GM18498 (cell line): ENCODE measurements around the gene ARSB.
"Not testable (repeated sequence)": the region's sequence is repeated elsewhere in the genome, so short reads cannot be mapped to it uniquely, and the experiment has no call there.

Experiments
- ATAC-seq: cut with Tn5 transposase; IDR thresholded peaks from one replicate; pipeline ENCODE4 v1.9.1; 2021; ENCODE audit warnings: mild to moderate bottlenecking, moderate library complexity; ENCODE audit not compliant: unreplicated experiment

The ARSB gene

DNA sequence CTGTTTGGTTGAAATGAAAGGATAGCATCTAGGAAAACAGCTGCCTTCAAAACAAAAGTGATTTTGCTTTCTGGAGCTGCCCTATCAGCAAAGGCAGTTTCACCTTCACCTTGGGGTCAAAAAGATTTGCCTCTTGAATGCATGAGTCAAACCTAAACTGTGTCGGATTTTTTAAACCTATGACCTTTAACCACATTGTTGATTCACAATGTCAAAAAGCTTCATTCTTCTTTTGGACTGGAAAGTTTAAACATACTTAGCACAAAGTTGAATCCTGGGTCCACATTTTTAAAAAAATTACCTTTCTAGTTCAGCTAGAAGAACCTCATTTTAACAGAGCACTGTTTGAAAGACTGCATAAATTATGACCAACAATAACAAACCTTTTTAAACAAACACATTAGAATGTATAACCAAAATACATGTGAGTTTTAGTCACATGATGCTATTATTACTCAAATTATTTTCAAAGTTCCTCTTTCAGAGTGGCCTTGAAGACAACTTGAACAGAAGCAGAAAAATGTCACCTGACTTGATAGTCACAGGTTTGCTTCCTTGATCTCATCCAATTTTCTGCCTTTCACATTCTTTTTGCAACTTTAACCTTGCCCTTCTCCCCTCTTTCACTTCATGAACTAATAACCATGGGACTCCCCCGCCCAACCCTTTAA lies 226.8 kb downstream of the ARSB start:
- ATAC-seq, result peak; percentile 68

DNA sequence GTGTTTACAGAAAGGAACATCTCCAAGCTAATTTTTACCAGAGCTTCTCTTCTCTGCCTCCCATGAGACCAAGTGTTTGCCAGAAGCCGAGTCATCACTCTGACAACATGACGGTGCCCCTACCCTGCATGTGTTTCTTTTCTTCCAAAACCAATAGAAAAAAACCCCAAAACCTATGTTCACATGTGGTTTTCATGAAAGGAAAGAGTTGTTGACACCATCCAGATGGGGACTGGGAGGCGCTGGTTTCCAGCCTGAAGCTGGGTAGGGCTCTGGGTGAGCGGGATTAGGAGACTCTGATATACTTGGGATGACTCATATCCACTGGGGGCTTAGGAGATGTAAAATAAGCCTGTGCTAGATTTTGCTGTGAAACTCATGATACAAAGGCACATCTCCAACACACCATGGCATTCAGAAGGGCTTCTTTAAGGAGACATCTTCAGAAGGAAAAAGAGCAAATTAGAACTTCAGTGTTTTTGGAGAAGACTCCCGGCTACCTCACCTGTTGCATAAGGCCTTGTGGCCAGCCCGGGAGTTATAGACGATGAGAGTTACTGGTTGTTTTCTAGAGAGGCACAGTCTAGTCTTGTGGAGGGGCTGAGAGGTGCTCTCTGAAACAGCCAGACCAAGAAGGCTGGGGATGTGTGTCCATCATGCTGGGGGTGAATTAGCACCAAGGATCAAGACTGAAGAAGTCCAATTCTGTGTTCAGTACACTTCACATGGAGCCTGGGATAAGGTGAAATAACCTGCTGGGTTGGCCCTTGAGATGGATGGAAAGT lies 227.6 kb downstream of the ARSB start:
- peak; percentile 36 for ATAC-seq

DNA sequence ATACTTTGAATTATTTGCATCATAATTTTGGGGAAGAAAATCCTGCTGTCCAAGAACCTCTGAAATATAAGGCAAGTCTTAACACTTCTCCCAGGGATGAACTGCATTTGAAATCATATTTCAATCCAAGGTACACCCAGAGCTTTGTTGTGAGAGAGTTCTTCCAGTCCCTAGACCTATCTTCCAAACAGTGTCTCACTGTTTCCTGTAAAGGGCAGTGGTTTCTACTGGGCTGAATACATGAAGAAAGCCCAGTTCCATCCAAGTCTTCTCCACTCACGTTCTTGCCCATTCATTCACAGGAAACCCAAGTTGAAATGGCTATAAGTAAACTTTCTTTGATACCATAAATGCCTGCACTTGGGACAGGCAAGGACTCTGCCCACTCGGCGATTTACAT lies 228.3 kb downstream of the ARSB start:
- no peak for ATAC-seq

DNA sequence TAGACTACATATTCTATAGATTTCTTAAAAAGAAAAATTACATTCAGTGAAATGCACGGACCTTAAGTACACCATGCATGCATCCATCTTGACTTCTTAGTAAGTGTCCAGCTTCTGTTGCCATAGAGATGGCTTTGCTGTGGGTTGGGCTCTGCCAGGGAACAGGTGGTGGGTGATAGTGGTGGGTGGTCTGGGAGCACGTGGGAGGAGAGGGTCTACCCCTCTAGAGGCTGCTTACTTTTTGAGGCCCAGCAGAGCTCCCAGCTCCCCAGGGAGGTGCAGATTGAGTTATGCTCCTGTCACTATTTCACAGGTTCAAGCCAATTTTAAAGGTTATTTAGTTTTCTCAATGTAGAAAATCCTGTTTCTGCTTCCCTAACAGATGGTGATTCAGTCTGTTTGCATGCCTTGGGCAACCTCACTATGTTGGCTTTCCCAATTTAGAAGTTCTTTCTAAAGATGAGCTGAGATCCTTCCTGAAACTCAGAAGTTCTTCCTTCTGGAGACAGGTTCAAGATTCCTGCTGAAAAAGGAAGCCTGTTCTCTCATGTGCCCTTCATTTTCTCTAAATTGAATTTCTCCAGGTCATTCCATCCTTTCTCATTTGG lies 229.2 kb downstream of the ARSB start:
- no peak for ATAC-seq

DNA sequence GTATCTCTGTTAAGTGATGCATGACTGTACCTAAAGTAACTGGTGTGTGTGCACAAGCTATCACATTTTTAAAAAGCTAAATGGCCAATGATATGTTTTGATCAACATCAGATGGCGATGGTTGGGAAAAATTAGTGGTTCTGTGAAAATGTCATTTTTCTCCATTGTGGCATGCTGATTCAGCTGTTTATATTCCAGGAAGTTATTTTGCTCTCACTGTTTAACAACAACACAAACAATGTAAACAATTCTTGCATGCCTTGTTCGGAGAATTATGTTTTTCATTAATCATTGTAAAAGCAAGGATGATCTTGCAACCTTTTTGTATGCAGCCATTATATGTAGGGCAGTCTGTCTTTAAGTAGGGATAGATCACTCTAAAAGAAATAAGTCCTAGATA lies 230.5 kb downstream of the ARSB start:
- no peak for ATAC-seq

DNA sequence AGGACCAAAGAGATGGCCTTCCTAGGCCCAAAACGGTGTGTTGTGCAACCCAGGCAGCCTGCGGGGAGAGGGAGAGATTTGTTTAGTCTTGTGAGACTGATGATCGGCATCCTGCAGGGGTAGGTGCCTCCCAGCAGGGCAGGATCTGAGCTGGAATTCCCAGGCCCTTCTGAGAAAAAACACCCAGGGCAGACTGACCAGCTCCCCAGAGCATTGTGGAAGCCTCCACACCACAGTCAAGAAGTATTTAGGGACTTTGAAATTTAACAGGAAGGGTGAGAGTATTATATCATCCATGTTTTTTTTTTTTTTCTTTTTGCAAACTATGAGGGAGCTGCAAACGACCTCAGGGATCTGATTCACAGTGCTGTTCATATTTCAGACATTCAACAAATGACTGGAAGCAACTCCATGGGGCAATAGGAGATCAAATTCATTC lies 232.0 kb downstream of the ARSB start:
- no peak for ATAC-seq

DNA sequence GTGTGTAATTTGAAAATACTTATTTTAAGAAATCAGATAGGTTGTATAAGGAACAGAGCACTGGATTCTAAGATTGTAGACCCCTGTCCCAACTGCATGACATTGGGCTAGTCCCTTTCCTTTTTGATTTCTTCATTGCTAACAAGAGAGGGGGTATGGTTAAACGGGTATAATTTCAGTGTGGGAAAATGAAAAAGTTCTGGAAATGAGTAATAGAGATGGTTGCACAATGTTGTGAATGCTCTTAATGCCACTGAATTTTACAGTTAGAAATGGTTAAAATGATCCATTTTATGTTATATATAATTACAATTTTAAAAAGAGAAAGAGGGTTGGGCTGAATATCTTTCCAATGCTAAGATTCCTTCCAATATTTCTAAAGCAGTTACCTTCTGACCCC lies 233.2 kb downstream of the ARSB start:
- no peak for ATAC-seq

DNA sequence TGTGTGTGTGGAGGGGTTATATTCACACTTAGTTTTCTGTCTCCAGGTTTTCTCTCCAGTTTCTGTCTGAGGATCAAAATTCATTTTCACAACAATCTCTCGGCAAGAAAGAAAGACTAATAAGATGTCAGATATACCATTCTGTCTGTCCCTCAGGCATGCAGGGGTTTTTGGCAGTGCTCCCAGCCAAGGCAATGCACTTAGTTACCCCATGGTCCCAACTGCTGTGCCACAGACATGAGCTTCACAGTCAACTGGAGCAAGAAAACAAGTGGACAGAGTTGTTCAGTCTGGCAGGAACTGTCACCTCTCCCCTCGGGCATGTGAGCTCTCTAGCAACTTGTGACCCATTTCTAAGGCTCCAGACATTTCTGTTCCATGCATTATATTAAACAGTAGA lies 234.8 kb downstream of the ARSB start:
- ATAC-seq, result no peak

DNA sequence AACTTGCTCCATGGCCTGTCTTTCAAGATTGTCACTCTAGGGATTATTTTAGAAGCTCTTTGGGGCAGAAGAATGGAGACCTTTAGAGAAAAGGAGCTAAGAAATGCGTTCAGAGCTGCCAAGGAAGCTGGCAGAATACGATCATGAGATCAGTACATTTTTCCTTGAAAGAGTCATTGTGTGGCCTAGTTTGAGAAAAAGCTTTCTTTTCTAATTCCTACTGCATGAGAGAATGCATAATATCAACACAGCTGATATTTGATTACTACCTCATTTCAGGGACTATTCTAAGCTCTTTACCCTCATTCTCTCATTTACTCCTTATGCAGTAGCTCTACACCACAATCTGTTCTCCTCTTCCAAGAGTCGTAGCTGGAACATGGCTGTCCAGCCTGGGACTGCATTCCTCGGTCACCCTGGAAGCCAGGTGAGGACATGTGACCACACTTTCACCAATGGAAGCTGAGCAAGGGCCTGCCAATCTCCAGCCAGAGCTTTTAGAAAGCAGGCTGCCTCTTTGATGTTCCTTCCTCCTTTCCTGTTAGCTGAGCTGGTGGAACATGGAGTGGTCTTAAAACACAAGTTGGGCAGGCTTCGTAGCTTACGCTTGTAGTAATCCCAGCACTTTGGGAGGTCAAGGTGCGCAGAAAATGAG lies 237.3 kb downstream of the ARSB start:
- ATAC-seq, result no peak

DNA sequence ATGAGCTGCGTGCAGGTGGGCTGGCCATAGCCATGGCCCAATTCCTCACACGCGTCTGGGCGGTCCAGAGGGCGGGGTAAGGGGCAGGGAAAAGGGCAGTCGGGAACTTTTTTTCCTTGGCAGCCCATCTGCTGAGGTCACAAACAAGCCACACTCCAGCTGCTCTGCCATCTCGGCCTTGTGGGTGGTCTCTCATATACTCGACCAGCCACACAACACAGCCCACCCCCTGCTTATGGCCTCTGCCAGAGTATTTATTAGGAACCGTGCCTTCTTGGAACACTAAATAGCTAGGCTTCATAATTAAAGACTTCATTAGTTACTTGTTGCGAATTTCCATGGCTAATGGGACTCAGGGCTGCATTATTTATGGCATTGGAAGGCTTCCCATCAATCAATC lies 238.1 kb downstream of the ARSB start:
- no peak for ATAC-seq

DNA sequence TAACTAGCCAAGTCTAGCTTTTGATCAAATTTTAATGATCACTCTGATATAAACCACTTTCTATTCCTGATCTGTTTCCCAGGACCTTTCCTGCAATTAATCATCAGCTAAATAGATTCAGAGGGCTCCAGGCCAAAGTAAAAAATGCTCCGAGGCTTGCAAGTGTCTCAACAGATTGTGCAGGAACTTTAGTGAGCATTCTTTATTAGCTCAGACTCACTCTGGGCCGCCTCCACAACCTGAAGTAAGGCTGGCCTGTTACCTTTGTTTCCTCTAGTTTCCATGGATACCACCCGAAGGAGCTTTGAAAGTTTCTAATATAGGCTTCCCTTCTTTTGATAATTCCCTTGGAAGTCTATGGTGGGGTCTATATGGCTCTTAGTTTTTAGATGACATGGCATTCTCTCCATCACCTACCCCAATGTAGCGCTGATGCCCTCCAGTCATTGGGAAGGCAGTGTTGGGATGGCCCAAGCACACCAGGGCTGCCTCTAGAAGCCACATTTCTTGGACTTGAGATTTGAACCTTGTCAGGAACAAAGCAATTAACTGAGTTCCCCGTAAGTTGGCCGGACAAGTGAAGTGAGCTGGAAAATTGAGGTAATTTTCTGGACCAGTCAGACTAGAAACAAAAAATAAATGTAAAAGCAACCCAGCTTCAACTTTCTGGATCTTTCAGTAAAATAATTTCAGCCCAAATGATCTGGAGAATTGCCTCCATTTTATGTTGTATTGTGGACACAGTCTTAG lies 238.9 kb downstream of the ARSB start:
- ATAC-seq, result no peak

DNA sequence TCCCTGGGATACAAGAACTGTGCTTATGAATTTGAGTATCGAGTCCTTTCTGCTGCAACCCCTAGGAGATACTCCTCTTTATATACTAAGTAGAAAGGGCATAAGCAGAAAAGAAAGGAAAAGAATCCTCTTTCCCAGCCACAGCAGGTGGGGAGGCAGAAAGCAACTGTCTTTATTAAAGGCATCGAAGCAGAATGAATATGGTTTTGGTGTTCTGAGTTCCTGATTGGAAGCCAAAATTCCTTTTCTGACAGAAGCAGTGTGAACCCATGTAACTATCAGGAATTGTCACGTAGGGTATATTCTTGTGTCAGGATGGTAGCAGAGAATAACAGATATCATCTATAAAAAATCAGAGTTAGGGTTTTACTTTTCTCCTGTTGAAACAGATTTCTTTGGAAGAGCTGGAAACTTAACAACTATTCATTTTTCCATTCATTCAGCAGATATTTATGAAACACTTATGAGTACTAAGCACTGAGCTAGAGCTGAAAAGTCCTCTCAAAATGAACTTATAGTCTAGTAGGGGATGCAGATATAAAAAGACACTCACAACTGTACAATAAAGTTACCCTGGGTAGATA lies 240.1 kb downstream of the ARSB start:
- ATAC-seq, result no peak

DNA sequence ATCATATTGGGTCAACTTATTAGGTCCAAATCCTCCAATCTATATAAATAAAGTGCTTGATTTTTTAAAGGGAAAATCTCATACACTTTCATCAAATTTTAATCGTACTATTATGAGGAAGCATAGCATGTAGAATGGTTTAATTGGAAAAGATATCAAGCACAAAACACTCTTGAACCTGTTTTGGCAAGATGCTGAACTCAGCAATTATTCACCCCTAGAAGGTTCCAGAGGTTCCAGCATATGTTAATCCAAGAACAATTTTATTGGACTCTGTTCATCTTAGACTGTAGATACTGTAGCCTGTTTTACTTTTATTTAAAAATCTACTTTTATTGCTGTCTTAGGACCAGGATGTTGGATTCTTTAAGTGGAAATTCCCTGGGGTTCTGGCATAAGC lies 244.1 kb downstream of the ARSB start:
- no peak for ATAC-seq

DNA sequence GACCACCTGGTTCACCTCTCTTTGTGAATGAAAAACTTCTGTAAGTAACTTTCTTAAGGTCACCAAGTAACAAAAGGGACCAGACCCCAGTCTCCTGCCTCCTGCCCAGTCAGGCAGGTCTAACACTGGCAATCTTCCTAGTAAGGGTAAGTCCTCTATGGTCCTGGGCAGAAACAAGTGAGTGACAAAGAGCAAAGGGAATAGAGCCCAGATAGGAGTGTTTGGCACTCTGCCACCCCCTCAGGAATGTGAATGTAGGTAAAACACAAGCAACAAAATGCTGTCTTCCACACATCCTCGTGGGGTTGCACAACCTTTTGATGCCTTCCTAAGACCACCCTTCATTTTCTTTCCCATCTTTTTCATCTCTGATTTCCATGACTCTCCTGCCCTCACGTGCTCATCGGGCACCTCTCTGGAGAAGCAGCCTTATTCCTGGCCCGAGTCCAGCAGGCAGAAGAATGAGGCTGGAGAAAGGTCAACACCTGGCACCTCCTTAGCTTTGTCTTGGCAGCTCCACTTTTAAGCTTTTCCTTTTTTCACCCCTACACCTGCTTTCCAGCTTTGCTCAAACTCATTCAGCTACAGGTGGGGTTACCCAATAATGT lies 246.3 kb downstream of the ARSB start:
- ATAC-seq, result no peak

DNA sequence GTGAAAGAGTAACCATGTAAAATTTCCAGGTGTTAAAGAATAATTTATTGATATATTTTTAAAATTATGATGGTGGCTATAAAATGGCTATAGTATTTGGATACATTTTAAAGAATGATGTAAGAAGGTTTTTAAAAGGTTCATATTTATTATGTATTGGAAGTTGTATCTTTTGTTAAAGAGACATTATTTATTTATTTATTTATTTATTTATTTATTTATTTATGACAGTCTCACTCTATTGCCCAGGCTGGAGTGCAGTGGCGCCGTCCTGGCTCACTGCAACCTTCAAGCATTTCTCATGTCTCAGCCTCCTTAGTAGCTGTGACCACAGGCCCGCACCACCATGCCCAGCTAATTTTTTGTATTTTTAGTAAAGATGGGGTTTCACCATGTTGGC lies 247.0 kb downstream of the ARSB start:
- no peak for ATAC-seq

DNA sequence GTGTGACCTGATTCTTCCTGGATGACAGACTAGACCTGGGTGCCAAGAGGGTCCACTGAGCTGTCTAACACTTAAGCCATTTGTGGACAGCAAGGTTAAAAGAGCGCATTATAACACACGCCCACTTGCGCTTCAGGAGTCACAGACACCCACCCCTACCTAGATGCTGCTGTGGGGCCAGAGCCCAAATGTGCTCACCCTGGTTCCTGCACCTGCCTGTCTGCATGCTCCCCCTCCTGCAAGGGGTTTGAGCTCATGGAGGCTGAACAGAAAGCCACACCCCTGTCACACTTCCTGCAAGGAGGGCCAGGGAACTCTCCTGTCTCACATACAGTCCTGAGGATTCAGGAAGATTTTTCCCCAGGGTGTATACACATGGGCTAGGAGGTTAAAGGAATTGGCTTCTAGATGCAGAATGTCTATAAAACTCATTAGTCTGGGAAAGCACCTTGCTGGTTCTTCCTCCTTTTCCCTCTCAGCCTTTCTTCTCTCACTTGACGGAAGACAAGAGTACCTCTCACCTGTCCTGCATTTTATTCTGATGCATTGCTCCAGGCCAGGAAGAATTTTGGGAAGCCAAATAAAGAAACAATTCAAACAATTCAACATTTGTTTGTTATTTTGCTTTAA lies 249.2 kb downstream of the ARSB start:
- no peak for ATAC-seq

DNA sequence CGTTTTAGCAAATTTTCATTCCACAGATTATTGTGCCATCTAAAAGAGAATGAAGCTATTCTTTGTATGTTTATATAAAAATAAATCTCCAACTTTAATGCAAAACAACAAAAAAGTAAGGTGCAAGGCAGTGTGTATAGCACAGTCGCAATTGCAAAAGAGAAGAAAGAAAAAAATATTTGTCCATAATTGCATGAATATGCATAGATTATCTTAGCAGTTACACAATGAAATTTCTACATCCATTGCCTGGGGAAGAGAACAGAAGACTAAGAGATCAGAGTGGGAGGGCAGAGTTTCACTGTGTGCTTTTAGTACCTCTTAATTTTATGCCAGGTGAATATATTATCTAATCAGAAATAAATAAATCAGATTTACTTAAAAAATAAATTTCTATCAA lies 250.2 kb downstream of the ARSB start:
- no peak for ATAC-seq

DNA sequence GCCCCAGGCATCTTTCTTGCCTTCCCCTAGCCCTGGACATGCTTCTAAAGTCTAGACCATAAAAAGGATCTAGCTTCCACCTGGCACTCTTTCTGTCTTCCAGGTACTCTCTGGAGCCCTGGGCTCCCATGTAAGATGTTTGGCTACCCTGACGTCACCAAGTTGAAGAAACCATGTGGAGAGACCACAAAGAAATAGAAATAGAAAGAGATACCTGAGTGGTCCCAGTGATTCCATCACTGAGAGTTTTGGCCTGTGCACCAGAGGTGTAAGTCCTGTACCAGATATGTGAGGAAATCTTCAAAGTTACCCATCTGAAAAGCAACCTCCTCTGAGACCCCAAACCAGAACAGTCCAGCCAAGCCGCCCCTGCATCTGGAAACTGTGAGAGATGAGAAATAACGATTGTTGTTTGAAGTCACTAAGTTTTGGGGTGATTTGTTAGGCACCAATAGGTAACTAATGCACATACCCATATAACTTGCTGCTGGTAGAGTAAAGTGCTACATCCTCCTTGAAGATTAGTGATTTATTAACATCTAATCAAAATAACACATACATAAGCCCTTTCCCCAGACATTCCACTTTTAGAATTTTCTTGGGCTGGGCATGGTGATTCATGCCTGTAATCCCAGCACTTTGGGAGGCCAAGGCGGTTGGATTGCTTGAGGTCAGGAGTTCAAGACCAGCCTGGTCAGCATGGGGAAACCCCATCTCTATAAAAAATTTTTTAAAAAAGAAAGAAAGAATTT lies 250.8 kb downstream of the ARSB start:
- ATAC-seq, result no peak

DNA sequence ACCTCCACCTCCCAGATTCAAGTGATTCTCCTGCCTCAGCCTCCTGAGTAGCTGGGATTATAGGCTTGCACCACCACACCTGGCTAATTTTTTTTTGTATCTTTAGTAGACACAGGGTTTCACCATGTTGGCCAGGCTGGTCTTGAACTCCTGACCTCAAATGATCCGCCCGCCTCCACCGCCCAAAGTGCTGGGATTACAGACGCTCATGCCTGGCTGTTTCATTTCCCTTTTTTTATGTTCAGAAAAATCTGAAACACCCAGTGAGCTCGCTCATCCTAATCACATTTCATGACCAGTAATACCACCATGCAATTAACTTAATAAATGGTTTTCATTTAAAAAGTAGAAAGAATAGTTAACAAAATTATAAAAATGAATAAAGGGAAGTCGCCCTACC lies 252.4 kb downstream of the ARSB start:
- not testable (repeated sequence) for ATAC-seq
